Mesothelial cell of epicardium (in vitro differentiated cells): ENCODE data around the gene PROB1. TPM values are rescaled to one million over a fixed set of nuclear protein-coding genes. Genes with fewer than 3 reads are reported as not detected.

ENCODE experiments used
- DNase-seq, 2 experiments: peaks; one replicate each; pipeline ENCODE4 v3.0.0; 2021; ENCODE audit warnings: low spot score in 2 of 2; ENCODE audit not compliant: unreplicated experiment in 2 of 2
- H3K27ac Mint-ChIP-seq: 2 replicates; pipeline ENCODE4 v1.8.0; 2021; ENCODE audit warnings: mixed read lengths
- H3K27me3 Mint-ChIP-seq: 2 replicates; pipeline ENCODE4 v1.8.0; 2021; ENCODE audit warnings: low read depth, mixed read lengths
- H3K36me3 Mint-ChIP-seq: 2 replicates; pipeline ENCODE4 v1.8.0; 2021; ENCODE audit warnings: mixed read lengths
- H3K4me1 Mint-ChIP-seq: 2 replicates; pipeline ENCODE4 v1.8.0; 2021; ENCODE audit warnings: mixed read lengths
- H3K4me3 Mint-ChIP-seq: 2 replicates; pipeline ENCODE4 v1.8.0; 2021; ENCODE audit warnings: mild to moderate bottlenecking, moderate library complexity, mixed read lengths
- H3K9me3 Mint-ChIP-seq: 2 replicates; pipeline ENCODE4 v1.8.0; 2021; ENCODE audit warnings: mixed read lengths
- total RNA-seq: library from RNA; stranded (reverse); gene quantifications from 3 replicates; pipeline ENCODE4 v1.2.1, GENCODE V29; 2021
- TF ChIP-seq, protein P1 (sequence below): fragments of 200-600 bp; sonication (generic); IDR thresholded peaks from one replicate; pipeline ENCODE4 v1.5.0; 2021; ENCODE audit warnings: antibody characterized with exemption; ENCODE audit not compliant: unreplicated experiment

PROB1 gene
- total RNA-seq, 1 donor from 2014 or later = 1.6 TPM

DNA sequence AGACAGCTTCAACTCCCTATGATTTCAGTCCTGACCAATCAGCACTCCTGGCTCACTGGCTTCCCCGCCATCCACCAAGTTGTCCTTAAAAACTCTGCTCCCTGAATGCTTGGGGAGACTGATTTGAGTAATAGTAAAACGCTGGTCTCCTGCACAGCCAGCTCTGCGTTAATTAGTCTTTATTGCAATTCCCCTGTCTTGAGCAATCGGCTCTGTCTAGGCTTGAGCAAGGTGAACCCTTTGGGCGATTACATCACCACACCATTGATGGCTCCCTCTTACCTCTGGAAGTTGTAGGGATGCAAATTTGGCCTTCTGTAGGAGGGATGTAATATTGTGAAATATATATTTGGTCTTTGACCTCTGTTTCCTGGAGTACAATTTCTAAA, 8.9 kb downstream of the PROB1 start:
- Mint-ChIP-seq H3K4me1 (peaks cover 21% of the 10 kb centered on the region), H3K27me3 (peaks cover 12% of the 10 kb centered on the region), H3K36me3 (no peaks in the 10 kb centered on the region), H3K4me3 (no peak overlapping the region), H3K9me3 (no peaks in the 10 kb centered on the region), H3K27ac (no peak overlapping the region)
- DNase-seq = no peak
- TF ChIP-seq, protein P1, sequence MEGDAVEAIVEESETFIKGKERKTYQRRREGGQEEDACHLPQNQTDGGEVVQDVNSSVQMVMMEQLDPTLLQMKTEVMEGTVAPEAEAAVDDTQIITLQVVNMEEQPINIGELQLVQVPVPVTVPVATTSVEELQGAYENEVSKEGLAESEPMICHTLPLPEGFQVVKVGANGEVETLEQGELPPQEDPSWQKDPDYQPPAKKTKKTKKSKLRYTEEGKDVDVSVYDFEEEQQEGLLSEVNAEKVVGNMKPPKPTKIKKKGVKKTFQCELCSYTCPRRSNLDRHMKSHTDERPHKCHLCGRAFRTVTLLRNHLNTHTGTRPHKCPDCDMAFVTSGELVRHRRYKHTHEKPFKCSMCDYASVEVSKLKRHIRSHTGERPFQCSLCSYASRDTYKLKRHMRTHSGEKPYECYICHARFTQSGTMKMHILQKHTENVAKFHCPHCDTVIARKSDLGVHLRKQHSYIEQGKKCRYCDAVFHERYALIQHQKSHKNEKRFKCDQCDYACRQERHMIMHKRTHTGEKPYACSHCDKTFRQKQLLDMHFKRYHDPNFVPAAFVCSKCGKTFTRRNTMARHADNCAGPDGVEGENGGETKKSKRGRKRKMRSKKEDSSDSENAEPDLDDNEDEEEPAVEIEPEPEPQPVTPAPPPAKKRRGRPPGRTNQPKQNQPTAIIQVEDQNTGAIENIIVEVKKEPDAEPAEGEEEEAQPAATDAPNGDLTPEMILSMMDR = no peak

DNA sequence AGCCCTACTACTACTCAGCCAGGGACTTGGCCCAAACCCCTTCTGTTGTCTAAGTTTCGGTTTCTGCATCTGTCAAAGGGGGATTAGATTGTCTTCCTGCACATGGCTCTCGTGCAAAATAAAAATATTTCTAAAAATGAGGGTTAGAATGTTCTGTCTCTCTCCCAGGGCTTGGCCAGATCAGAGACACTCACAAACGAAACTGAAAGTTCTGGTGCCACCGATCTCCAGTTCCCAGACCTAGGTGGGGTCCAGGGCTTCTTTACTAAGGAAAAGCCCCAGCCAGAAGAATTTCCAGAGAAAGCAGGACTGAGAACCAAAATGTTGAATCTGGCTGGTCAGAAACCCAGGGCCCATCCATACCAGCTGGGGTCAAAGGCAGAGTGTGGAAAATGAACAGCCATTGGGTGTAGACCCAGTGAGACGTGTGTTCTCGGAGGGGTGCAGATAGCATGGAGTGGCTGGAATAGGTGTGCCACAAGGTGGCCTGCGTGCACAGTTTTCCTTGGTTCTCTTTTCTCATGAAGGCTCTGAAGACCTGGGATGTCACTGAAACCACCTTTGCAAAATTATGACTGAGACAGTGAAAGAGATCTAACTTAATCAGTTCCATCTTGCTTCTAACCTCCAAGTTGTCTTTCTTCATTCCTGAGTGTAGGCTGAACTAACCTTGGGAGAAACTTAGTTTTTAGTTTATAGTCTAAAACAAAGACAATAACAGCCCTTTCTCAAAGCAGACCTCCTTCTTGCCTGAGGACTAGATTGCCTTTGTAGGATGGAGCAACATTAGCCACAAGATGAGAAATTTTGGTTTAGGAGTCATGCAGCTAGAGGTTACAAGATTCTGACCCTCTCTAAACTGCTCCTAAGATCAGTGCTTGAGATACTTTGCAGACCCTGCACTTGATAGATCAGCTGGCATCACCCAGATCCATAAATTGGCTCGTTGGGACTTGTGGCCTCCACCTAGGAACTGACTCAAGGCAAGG, 9.5 kb downstream of the PROB1 start:
- H3K27me3 Mint-ChIP-seq = peaks cover 5% of the 10 kb centered on the region
- DNase-seq = no peak
- H3K36me3 Mint-ChIP-seq = no peaks in the 10 kb centered on the region
- TF ChIP-seq, protein P1 = no peak
- H3K4me3 Mint-ChIP-seq = no peak overlapping the region
- H3K4me1 Mint-ChIP-seq = peaks cover 21% of the 10 kb centered on the region
- no peaks in the 10 kb centered on the region for H3K9me3 Mint-ChIP-seq
- H3K27ac Mint-ChIP-seq = no peak overlapping the region

DNA sequence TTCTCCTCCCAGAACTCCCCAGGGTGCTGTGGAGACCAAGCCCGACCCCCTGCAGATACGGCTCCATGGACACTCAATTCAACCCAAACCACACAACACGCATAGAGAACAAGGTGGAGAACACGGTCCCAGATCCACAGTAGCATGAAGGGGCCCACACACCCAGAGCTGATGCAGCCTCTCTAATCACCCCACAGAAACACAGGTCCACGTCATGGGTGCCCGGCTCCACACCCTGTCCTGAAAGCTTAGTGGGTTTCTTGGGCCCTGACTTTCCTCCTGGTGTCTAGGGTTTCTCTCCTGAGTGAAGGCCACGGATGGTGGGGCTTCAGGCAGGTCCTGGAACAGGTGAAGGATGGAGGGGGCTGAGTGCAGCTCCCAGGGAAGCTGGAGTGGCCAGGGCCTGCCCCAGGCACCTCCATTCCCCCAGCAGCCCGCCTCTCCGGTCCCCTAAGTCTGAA, 10.3 kb downstream of the PROB1 start:
- Mint-ChIP-seq H3K4me1 (peaks cover 21% of the 10 kb centered on the region), H3K27ac (no peak overlapping the region)
- DNase-seq = no peak

DNA sequence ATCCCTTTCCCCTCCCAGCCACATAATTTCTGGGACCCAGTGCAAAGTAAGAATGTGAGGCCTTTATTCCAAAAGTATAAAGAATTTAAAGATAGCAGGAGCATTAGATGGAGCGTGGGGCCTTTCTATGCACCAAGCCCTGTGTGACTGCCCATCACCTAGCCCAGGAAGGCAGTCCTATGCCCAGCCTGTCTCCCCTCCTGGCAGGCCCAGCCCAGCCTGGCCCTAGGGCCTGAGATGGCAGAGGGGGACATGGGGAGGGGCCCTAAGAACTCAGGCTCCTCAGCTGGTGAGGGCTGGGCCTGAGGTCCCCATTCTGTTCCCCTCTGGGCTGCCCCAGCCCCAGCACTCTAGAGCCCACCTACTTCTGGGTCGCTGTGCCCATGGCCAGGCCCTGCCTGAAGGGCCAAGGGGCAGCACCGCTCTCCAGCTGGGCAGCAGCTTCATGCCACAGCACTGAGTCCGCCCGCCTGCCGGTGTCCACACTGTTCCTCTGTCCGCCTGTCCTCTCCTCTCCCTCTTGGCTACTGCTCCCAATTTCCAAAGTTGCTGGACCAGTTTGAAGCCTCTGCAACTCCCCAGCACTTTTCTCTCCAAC, 10.8 kb downstream of the PROB1 start:
- H3K27me3 Mint-ChIP-seq = peaks cover 1% of the 10 kb centered on the region
- peaks cover 21% of the 10 kb centered on the region for H3K4me1 Mint-ChIP-seq
- H3K9me3 Mint-ChIP-seq = no peaks in the 10 kb centered on the region
- no peak for DNase-seq
- H3K36me3 Mint-ChIP-seq = no peaks in the 10 kb centered on the region
- TF ChIP-seq, protein P1 = no peak
- no peak overlapping the region for H3K27ac Mint-ChIP-seq
- H3K4me3 Mint-ChIP-seq = no peak overlapping the region

More for the DNA sequence above, 10.3 kb downstream of the PROB1 start:
- Mint-ChIP-seq H3K9me3 (no peaks in the 10 kb centered on the region), H3K27me3 (peaks cover 1% of the 10 kb centered on the region), H3K36me3 (no peaks in the 10 kb centered on the region), H3K4me3 (no peak overlapping the region)
- TF ChIP-seq, protein P1 = no peak

DNA sequence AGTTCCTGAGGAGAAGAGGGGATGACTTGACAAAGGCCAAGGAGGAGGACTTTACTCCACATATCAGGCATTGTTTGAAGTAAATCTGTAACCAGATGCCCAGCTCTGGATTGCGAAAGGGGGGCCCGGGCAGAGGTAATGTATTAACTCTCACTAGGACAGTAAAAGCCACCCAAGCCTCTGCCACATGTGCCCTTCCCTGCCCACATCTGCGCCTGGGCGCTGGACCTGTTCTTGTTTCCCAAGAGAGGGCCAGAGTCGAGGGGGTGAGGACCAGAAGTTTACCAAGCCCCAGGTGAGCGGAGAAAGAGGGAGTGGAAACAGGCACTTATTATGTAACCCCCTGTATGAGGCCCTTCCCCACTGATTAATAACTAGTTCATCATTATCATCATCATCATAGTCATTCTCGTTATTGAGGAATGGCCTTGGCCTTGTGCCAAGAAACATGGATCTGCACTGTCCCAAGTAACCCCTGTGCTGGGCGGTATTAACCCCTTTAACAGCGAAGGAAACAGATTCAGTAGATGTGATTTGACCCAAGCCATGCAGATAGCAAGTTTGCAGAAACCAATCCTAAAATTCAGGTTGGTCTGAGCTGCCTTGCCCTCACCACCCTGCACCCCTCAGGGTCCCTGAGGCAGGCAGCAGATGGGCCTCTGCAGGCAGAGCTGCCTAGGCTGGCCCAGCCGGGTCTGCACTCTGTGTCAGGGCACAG, 11.5 kb downstream of the PROB1 start, which contains the start of gene SLC23A1:
SLC23A1 (minus strand) TSS at position 23 of the 718 bp plus-strand sequence. CDS start 44 bp downstream, outside the sequence.
- no peak for DNase-seq
- TF ChIP-seq, protein P1 = no peak
- H3K9me3 Mint-ChIP-seq = no peaks in the 10 kb centered on the region
- no peak within 1 kb of the TSS for H3K4me3 Mint-ChIP-seq
- H3K36me3 Mint-ChIP-seq = no peaks in the 10 kb centered on the region
- H3K27ac Mint-ChIP-seq = no peak within 1 kb of the TSS
- H3K4me1 Mint-ChIP-seq = peaks cover 21% of the 10 kb centered on the region
- H3K27me3 Mint-ChIP-seq = peaks cover 1% of the 10 kb centered on the region
